Ishikawa (cell line): ENCODE data around the gene PEX1.

Experiments
- CREB1 ChIP-seq: IDR thresholded peaks from 2 replicates; pipeline ENCODE4 v1.6.1; 2012; ENCODE audit warnings: low read depth
- EP300 ChIP-seq: IDR thresholded peaks from 2 replicates; pipeline ENCODE4 v1.6.1; 2012; ENCODE audit warnings: borderline replicate concordance
- FOXM1 ChIP-seq: IDR thresholded peaks from 2 replicates; pipeline ENCODE4 v1.6.1; 2012; ENCODE audit warnings: low read depth, borderline replicate concordance
- MAX ChIP-seq: IDR thresholded peaks from 2 replicates; pipeline ENCODE4 v1.6.1; 2012
- RAD21 ChIP-seq: IDR thresholded peaks from 2 replicates; pipeline ENCODE4 v1.6.1; 2012; ENCODE audit warnings: low read depth
- REST ChIP-seq: IDR thresholded peaks from 2 replicates; pipeline ENCODE4 v1.6.1; 2012; ENCODE audit warnings: low read depth, mild to moderate bottlenecking
- TCF12 ChIP-seq: IDR thresholded peaks from 2 replicates; pipeline ENCODE4 v1.6.1; 2012; ENCODE audit warnings: low read depth
- USF1 ChIP-seq: IDR thresholded peaks from 2 replicates; pipeline ENCODE4 v1.6.1; 2012
- ZBTB7A ChIP-seq: IDR thresholded peaks from 2 replicates; pipeline ENCODE4 v1.6.1; 2012; ENCODE audit warnings: low read depth

GRCh38 chr7:92437956-92438491 is 90.3 kb downstream of the PEX1 start:
- TF ChIP-seq EP300 (no peak), FOXM1 (no peak), RAD21 (no peak), CREB1 (no peak), REST (no peak), MAX (no peak), ZBTB7A (no peak), TCF12 (no peak), USF1 (no peak)
